Activated CD4-positive, alpha-beta memory T cell treated with anti-CD3 and anti-CD28 coated beads for 36 hours (primary cell): Measurements from ENCODE around the gene ZNF132. TPM values are rescaled to one million over a fixed set of nuclear protein-coding genes. Genes with fewer than 3 reads are reported as not detected.
A peak's percentile ranks its signal among the peaks of the same experiment; 100 is the strongest.
"Not testable (repeated sequence)": the region's sequence is repeated elsewhere in the genome, so short reads cannot be mapped to it uniquely, and the experiment has no call there.

Experiments
- CTCF ChIA-PET: fragments of 350-600 bp; sonication (Branson Sonifier 250); formaldehyde crosslinking; loops from one replicate; lab custom pipeline; 2021; ENCODE audit warnings: antibody characterized with exemption, inconsistent platforms; lab: Charles Lee
- POLR2A ChIA-PET: fragments of 350-600 bp; sonication (Branson Sonifier 250); formaldehyde crosslinking; loops from one replicate; lab custom pipeline; 2021; ENCODE audit warnings: antibody characterized with exemption; lab: Charles Lee
- DNase-seq: peaks from one replicate; pipeline ENCODE4 v3.0.0-alpha.2; 2020
- H3K27ac Mint-ChIP-seq: one replicate; pipeline ENCODE4 v1.8.0; 2021; ENCODE audit warnings: mixed read lengths
- H3K27me3 Mint-ChIP-seq: one replicate; pipeline ENCODE4 v1.8.0; 2021; ENCODE audit warnings: mixed read lengths
- H3K36me3 Mint-ChIP-seq: one replicate; pipeline ENCODE4 v1.8.0; 2021; ENCODE audit warnings: mixed read lengths
- H3K4me1 Mint-ChIP-seq: one replicate; pipeline ENCODE4 v1.8.0; 2021; ENCODE audit warnings: low read depth, mixed read lengths
- H3K4me3 Mint-ChIP-seq: one replicate; pipeline ENCODE4 v1.8.0; 2021; ENCODE audit warnings: mild to moderate bottlenecking, mixed read lengths
- H3K9me3 Mint-ChIP-seq: one replicate; pipeline ENCODE4 v1.8.0; 2021; ENCODE audit warnings: mixed read lengths
- intact Hi-C: fragments of 100-400 bp; cut with micrococcal nuclease; formaldehyde crosslinking; loops from one replicate; pipeline ENCODE4 v1.15.1; 2023
- total RNA-seq, 2 experiments: library from RNA; stranded (reverse); gene quantifications; one replicate each; pipeline ENCODE4 v1.2.3, GENCODE V29; 2021

The ZNF132 gene
- total RNA-seq = 1 to 10 TPM; 3.1 to 3.6 TPM

GRCh38 chr19:58439576-58440554 is at the start of gene ZNF132:
Gene ZNF132 (minus strand): TSS chr19:58440153. CDS start chr19:58439821, 332 bp downstream.
- H3K27me3 Mint-ChIP-seq = no peaks in the 10 kb centered on the region
- peak within 1 kb of the TSS; percentile 71 for H3K27ac Mint-ChIP-seq
- H3K4me1 Mint-ChIP-seq = peaks cover 25% of the 10 kb centered on the region
- CTCF ChIA-PET = interaction anchor here (0.7 kb wide), 1 partner anchor 135 kb away, joined by 3 read pairs; no protein-coding TSS in a partner anchor
- H3K4me3 Mint-ChIP-seq = peak within 1 kb of the TSS; percentile 84
- peaks cover 51% of the 10 kb centered on the region for H3K36me3 Mint-ChIP-seq
- intact Hi-C loops = loop anchor here (1.0 to 5.0 kb wide), 9 partner anchors 11 to 135 kb away; partner anchors contain the start of genes ERVK3-1, MZF1, ZNF324 and ZNF324B
- H3K9me3 Mint-ChIP-seq = peaks cover 46% of the 10 kb centered on the region
- DNase-seq = peak; percentile 97
- POLR2A ChIA-PET = no interaction called here

GRCh38 chr19:58484349-58484748 is 44.4 kb upstream of the ZNF132 start:
- POLR2A ChIA-PET = interaction anchor here (0.6 kb wide), 1 partner anchor 92 kb away, joined by 3 read pairs; no protein-coding TSS in a partner anchor

GRCh38 chr19:58483776-58484175 is 43.8 kb upstream of the ZNF132 start:
- Mint-ChIP-seq H3K27me3 (no peaks in the 10 kb centered on the region), H3K27ac (no peak overlapping the region), H3K9me3 (no peaks in the 10 kb centered on the region), H3K4me3 (no peak overlapping the region), H3K4me1 (peaks cover 2% of the 10 kb centered on the region), H3K36me3 (peaks cover 13% of the 10 kb centered on the region)
- ChIA-PET CTCF (interaction anchor here (0.9 kb wide), 1 partner anchor 30 kb away, joined by 5 read pairs; no protein-coding TSS in a partner anchor), POLR2A (interaction anchor here (0.6 kb wide), 1 partner anchor 93 kb away, joined by 3 read pairs; no protein-coding TSS in a partner anchor)
- no peak for DNase-seq
- intact Hi-C loops = no loop called here

More at GRCh38 chr19:58484349-58484748, 44.4 kb upstream of the ZNF132 start:
- intact Hi-C loops, H3K9me3 Mint-ChIP-seq, H3K27me3 Mint-ChIP-seq, H3K4me1 Mint-ChIP-seq, H3K27ac Mint-ChIP-seq, H3K36me3 Mint-ChIP-seq, H3K4me3 Mint-ChIP-seq, DNase-seq: not testable (repeated sequence)
- CTCF ChIA-PET = interaction anchor here (0.9 kb wide), 1 partner anchor 30 kb away, joined by 5 read pairs; no protein-coding TSS in a partner anchor

- peaks cover 13% of the 10 kb centered on the region for H3K36me3 Mint-ChIP-seq
- no peak overlapping the region for H3K27ac Mint-ChIP-seq
- CTCF ChIA-PET = no interaction called here
These were observed 42.4 kb upstream of the ZNF132 start for GRCh38 chr19:58482372-58482771.

GRCh38 chr19:58480831-58481230 is 40.9 kb upstream of the ZNF132 start:
- Mint-ChIP-seq H3K27ac (no peak overlapping the region), H3K4me1 (peaks cover 9% of the 10 kb centered on the region), H3K4me3 (no peak overlapping the region), H3K27me3 (no peaks in the 10 kb centered on the region), H3K9me3 (no peaks in the 10 kb centered on the region), H3K36me3 (peaks cover 13% of the 10 kb centered on the region)
- no peak for DNase-seq
- intact Hi-C loops = no loop called here
- POLR2A ChIA-PET = no interaction called here
- CTCF ChIA-PET = interaction anchor here (0.9 kb wide), 1 partner anchor 118 kb away, joined by 3 read pairs; no protein-coding TSS in a partner anchor

More at GRCh38 chr19:58482372-58482771, 42.4 kb upstream of the ZNF132 start:
- intact Hi-C loops = no loop called here
- POLR2A ChIA-PET = no interaction called here
- no peaks in the 10 kb centered on the region for H3K27me3 Mint-ChIP-seq
- no peaks in the 10 kb centered on the region for H3K4me1 Mint-ChIP-seq
- H3K4me3 Mint-ChIP-seq = no peak overlapping the region
- DNase-seq = no peak
- H3K9me3 Mint-ChIP-seq = no peaks in the 10 kb centered on the region

GRCh38 chr19:58480481-58480830 is 40.5 kb upstream of the ZNF132 start:
- Mint-ChIP-seq H3K9me3 (no peaks in the 10 kb centered on the region), H3K36me3 (peaks cover 13% of the 10 kb centered on the region), H3K27ac (no peak overlapping the region), H3K27me3 (no peaks in the 10 kb centered on the region), H3K4me1 (peaks cover 9% of the 10 kb centered on the region), H3K4me3 (no peak overlapping the region)
- DNase-seq = no peak
- ChIA-PET POLR2A (no interaction called here), CTCF (interaction anchor here (0.9 kb wide), 1 partner anchor 117 kb away, joined by 3 read pairs; no protein-coding TSS in a partner anchor)
- intact Hi-C loops = no loop called here

GRCh38 chr19:58479736-58480480 is 40.0 kb upstream of the ZNF132 start:
- Mint-ChIP-seq H3K4me3 (no peak overlapping the region), H3K4me1 (peaks cover 13% of the 10 kb centered on the region), H3K27me3 (no peaks in the 10 kb centered on the region), H3K9me3 (no peaks in the 10 kb centered on the region), H3K36me3 (peaks cover 13% of the 10 kb centered on the region), H3K27ac (no peak overlapping the region)
- ChIA-PET POLR2A (interaction anchor here (1.3 kb wide), 1 partner anchor 9 kb away, joined by 5 read pairs; no protein-coding TSS in a partner anchor), CTCF (interaction anchor here (0.9 kb wide), 1 partner anchor 117 kb away, joined by 3 read pairs; no protein-coding TSS in a partner anchor)
- intact Hi-C loops = no loop called here
- no peak for DNase-seq

- CTCF ChIA-PET = no interaction called here
These were observed 39.4 kb upstream of the ZNF132 start for GRCh38 chr19:58479303-58479702.

GRCh38 chr19:58477871-58478270 is 37.9 kb upstream of the ZNF132 start:
- Mint-ChIP-seq H3K9me3 (no peaks in the 10 kb centered on the region), H3K4me1 (peaks cover 16% of the 10 kb centered on the region), H3K4me3 (no peak overlapping the region), H3K36me3 (peaks cover 14% of the 10 kb centered on the region), H3K27ac (peak overlapping the region; percentile 33), H3K27me3 (no peaks in the 10 kb centered on the region)
- POLR2A ChIA-PET = no interaction called here
- DNase-seq = no peak
- intact Hi-C loops = loop anchor here (2.0 kb wide), 2 partner anchors 97 to 199 kb away; partner anchors contain the start of genes ZNF8 and ZNF837
- CTCF ChIA-PET = interaction anchor here (1.3 kb wide), 1 partner anchor 36 kb away, joined by 3 read pairs; no protein-coding TSS in a partner anchor

More at GRCh38 chr19:58479303-58479702, 39.4 kb upstream of the ZNF132 start:
- H3K4me3 Mint-ChIP-seq = no peak overlapping the region
- H3K4me1 Mint-ChIP-seq = peaks cover 16% of the 10 kb centered on the region
- H3K27ac Mint-ChIP-seq = no peak overlapping the region
- no peak for DNase-seq
- H3K27me3 Mint-ChIP-seq = no peaks in the 10 kb centered on the region
- H3K9me3 Mint-ChIP-seq = no peaks in the 10 kb centered on the region
- peaks cover 13% of the 10 kb centered on the region for H3K36me3 Mint-ChIP-seq
- POLR2A ChIA-PET = interaction anchor here (1.3 kb wide), 1 partner anchor 10 kb away, joined by 5 read pairs; no protein-coding TSS in a partner anchor
- intact Hi-C loops = no loop called here

- Mint-ChIP-seq H3K9me3 (no peaks in the 10 kb centered on the region), H3K27ac (peak overlapping the region; percentile 99), H3K36me3 (peaks cover 15% of the 10 kb centered on the region), H3K27me3 (no peaks in the 10 kb centered on the region), H3K4me3 (peak overlapping the region; percentile 93), H3K4me1 (peaks cover 16% of the 10 kb centered on the region)
- POLR2A ChIA-PET = interaction anchor here (1.6 to 3.0 kb wide), 2 partner anchors 11 to 12 kb away, joined by 4 to 11 read pairs; partner anchors contain the start of gene ZNF324
- intact Hi-C loops = loop anchor here (2.0 kb wide), 2 partner anchors 96 to 198 kb away; partner anchors contain the start of genes ZNF8 and ZNF837
- CTCF ChIA-PET = interaction anchor here (1.3 to 2.6 kb wide), 2 partner anchors 37 to 43 kb away, joined by 3 to 12 read pairs; partner anchors contain the start of gene ZBTB45
- DNase-seq = no peak
These were observed 37.2 kb upstream of the ZNF132 start for GRCh38 chr19:58477130-58477529.

- peaks cover 15% of the 10 kb centered on the region for H3K36me3 Mint-ChIP-seq
- ChIA-PET POLR2A (interaction anchor here (1.6 to 3.0 kb wide), 2 partner anchors 11 to 13 kb away, joined by 4 to 11 read pairs; partner anchors contain the start of gene ZNF324), CTCF (interaction anchor here (2.6 kb wide), 1 partner anchor 43 kb away, joined by 12 read pairs; the partner anchor contains the start of gene ZBTB45)
- intact Hi-C loops = loop anchor here (1.0 to 2.0 kb wide), 7 partner anchors 12 to 198 kb away; partner anchors contain the start of genes ZNF132, ZNF324B, ZNF8 and ZNF837
- peaks cover 16% of the 10 kb centered on the region for H3K4me1 Mint-ChIP-seq
- no peaks in the 10 kb centered on the region for H3K9me3 Mint-ChIP-seq
- peak; percentile 30 for DNase-seq
- peak overlapping the region; percentile 99 for H3K27ac Mint-ChIP-seq
- no peaks in the 10 kb centered on the region for H3K27me3 Mint-ChIP-seq
- peak overlapping the region; percentile 93 for H3K4me3 Mint-ChIP-seq
These were observed 36.6 kb upstream of the ZNF132 start for GRCh38 chr19:58476498-58477015.
